ENCODE results near the gene PROCR.
A peak's percentile ranks its signal among the peaks of the same experiment; 100 is the strongest.
"Not testable (repeated sequence)": the region's sequence is repeated elsewhere in the genome, so short reads cannot be mapped to it uniquely, and the experiment has no call there.

PROCR gene

GRCh38 chr20:35171753-35172433 is at the start of gene PROCR:
Gene PROCR, plus strand, starts transcription at chr20:35172072. Its CDS starts 83 bp downstream, at chr20:35172155.
- peak; percentile 92 for DNase-seq (ENCODE audit: low spot score)
- FAIRE-seq = no peak

- FAIRE-seq = no peak
- no peak for DNase-seq (ENCODE audit: low spot score)
Measured at GRCh38 chr20:35122756-35123405, 49.0 kb upstream of the PROCR start.

- DNase-seq (ENCODE audit: low spot score) (no peak), FAIRE-seq (no peak)
Measured at GRCh38 chr20:35125753-35126152, 46.1 kb upstream of the PROCR start.

- no peak for FAIRE-seq
- no peak for DNase-seq (ENCODE audit: low spot score)
Measured at GRCh38 chr20:35129647-35130069, 42.2 kb upstream of the PROCR start.

- DNase-seq (ENCODE audit: low spot score) = no peak
- FAIRE-seq = no peak
Measured at GRCh38 chr20:35131934-35132333, 39.9 kb upstream of the PROCR start.

GRCh38 chr20:35133031-35133430 is 38.8 kb upstream of the PROCR start:
- no peak for DNase-seq (ENCODE audit: low spot score)
- FAIRE-seq = no peak

GRCh38 chr20:35133735-35134134 is 38.1 kb upstream of the PROCR start:
- no peak for DNase-seq (ENCODE audit: low spot score)

GRCh38 chr20:35134472-35134871 is 37.4 kb upstream of the PROCR start:
- FAIRE-seq (no peak), DNase-seq (ENCODE audit: low spot score) (no peak)

More at GRCh38 chr20:35133735-35134134, 38.1 kb upstream of the PROCR start:
- FAIRE-seq = no peak

- no peak for DNase-seq (ENCODE audit: low spot score)
- FAIRE-seq = no peak
Measured at GRCh38 chr20:35134880-35135279, 37.0 kb upstream of the PROCR start.

GRCh38 chr20:35135867-35136586 is 35.8 kb upstream of the PROCR start:
- FAIRE-seq (no peak), DNase-seq (ENCODE audit: low spot score) (no peak)

GRCh38 chr20:35144694-35145093 is 27.2 kb upstream of the PROCR start:
- no peak for FAIRE-seq
- no peak for DNase-seq (ENCODE audit: low spot score)

- FAIRE-seq (peak; percentile 17), DNase-seq (ENCODE audit: low spot score) (peak; percentile 67)
Measured at GRCh38 chr20:35145141-35145564, 26.7 kb upstream of the PROCR start.

GRCh38 chr20:35146299-35146919 is 25.5 kb upstream of the PROCR start:
- FAIRE-seq = no peak
- peak; percentile 50 for DNase-seq (ENCODE audit: low spot score)

GRCh38 chr20:35146920-35147574 is 24.8 kb upstream of the PROCR start, which contains the start of gene EDEM2:
Gene EDEM2, minus strand, starts transcription at chr20:35147336. Its CDS starts 78 bp downstream, at chr20:35147258.
- FAIRE-seq (peak; percentile 85), DNase-seq (ENCODE audit: low spot score) (peak; percentile 99)

- not testable (repeated sequence) for DNase-seq (ENCODE audit: low spot score); FAIRE-seq
Measured at GRCh38 chr20:35147575-35148071, 24.2 kb upstream of the PROCR start.

GRCh38 chr20:35150846-35151579 is 20.9 kb upstream of the PROCR start:
- no peak for FAIRE-seq

GRCh38 chr20:35151736-35152135 is 20.1 kb upstream of the PROCR start:
- DNase-seq (ENCODE audit: low spot score) (no peak), FAIRE-seq (no peak)

More at GRCh38 chr20:35150846-35151579, 20.9 kb upstream of the PROCR start:
- DNase-seq (ENCODE audit: low spot score) = no peak

GRCh38 chr20:35155936-35156335 is 15.9 kb upstream of the PROCR start:
- no peak for FAIRE-seq

GRCh38 chr20:35156978-35157377 is 14.9 kb upstream of the PROCR start:
- DNase-seq (ENCODE audit: low spot score) = no peak
- FAIRE-seq = no peak

More at GRCh38 chr20:35155936-35156335, 15.9 kb upstream of the PROCR start:
- no peak for DNase-seq (ENCODE audit: low spot score)

- not testable (repeated sequence) for DNase-seq (ENCODE audit: low spot score); FAIRE-seq
Measured at GRCh38 chr20:35160341-35160740, 11.5 kb upstream of the PROCR start.
